Heart right ventricle (tissue), 16 donors: ENCODE measurements around the gene DNER. TPM values are rescaled to one million over a fixed set of nuclear protein-coding genes. Genes with fewer than 3 reads are reported as not detected.

Experiments
- ATAC-seq, 8 donors: fragments of 200-7000 bp; cut with Tn5 transposase; one replicate each; pipeline ENCODE4 v1.9.1; 2020; ENCODE audit warnings: mild to moderate bottlenecking in 8 of 8, moderate library complexity in 8 of 8, moderate number of reproducible peaks in 1 of 8
- DNase-seq, 2 donors: peaks; one replicate each; pipeline ENCODE4 v3.0.0-alpha.2; 2020
- H3K27ac ChIP-seq, 10 donors: fragments of 200-600 bp; sonication (generic) in 2 of 10; one replicate each; pipeline versions ENCODE4 v1.5.0 to v1.8.0; 2020 to 2022; ENCODE audit warnings: mild to moderate bottlenecking in 3 of 10
- H3K27me3 ChIP-seq, 7 donors: fragments of 200-600 bp; one replicate each; pipeline ENCODE4 v1.8.0; 2021 to 2022; ENCODE audit warnings: mild to moderate bottlenecking in 2 of 7
- H3K36me3 ChIP-seq, 9 donors: fragments of 200-600 bp; sonication (generic) in 1 of 9; one replicate each; pipeline versions ENCODE4 v1.5.0 to v1.8.0; 2020 to 2022; ENCODE audit warnings: mild to moderate bottlenecking in 2 of 9
- H3K4me1 ChIP-seq, 9 donors: fragments of 200-600 bp; sonication (generic) in 1 of 9; one replicate each; pipeline versions ENCODE4 v1.5.0 to v1.8.0; 2020 to 2022; ENCODE audit warnings: mild to moderate bottlenecking in 4 of 9
- H3K4me3 ChIP-seq, 10 donors: fragments of 200-600 bp; sonication (generic) in 2 of 10; one replicate each; pipeline versions ENCODE4 v1.5.0 to v1.8.0; 2020 to 2022; ENCODE audit warnings: mild to moderate bottlenecking in 7 of 10, moderate library complexity in 2 of 10
- H3K9me3 ChIP-seq, 11 donors: fragments of 200-600 bp in 10 of 11; sonication (generic) in 2 of 11; one replicate each; pipeline versions ENCODE4 v1.5.0 to v1.8.0; 2013 to 2022; ENCODE audit warnings: mild to moderate bottlenecking in 2 of 11, control low read depth in 1 of 11, moderate library complexity in 1 of 11
- WGBS, 2 donors: extraction: QIAGEN DNeasy Blood & Tissue Kit; methylation state at CpG; one replicate each; pipeline ENCODE4 v1.1.7; 2013; ENCODE audit warnings: inconsistent platforms in 1 of 2; 5-methylcytosine and 5-hydroxymethylcytosine counted together
- intact Hi-C, 10 donors: fragments of 100-400 bp; cut with DNase I; formaldehyde crosslinking; loops; one replicate each; pipeline versions ENCODE4 v1.11.1 to v1.14.2; 2022
- polyA plus RNA-seq, 2 donors: library from polyadenylated mRNA; stranded (reverse); fragments of 200-250 nt; gene quantifications; one replicate each; pipeline ENCODE4 v1.2.3, GENCODE V29; 2013
- total RNA-seq, 10 donors: library from RNA; stranded (reverse); fragmentation: NEBNext Ultra II Directional in 3 of 10; extraction: Animal tissue kit (Norgen Biotek cat#: 25700) in 3 of 10; gene quantifications; one replicate each; pipeline versions ENCODE4 v1.2.1 to v1.2.4, GENCODE V29; 2021 to 2023
- TF ChIP-seq, protein P1 (sequence below), 9 donors: fragments of 200-600 bp; sonication (generic) in 2 of 9; IDR thresholded peaks; one replicate each; pipeline versions ENCODE4 v1.5.0 to v1.8.0; 2021 to 2022; ENCODE audit warnings: antibody characterized with exemption in 9 of 9, mild to moderate bottlenecking in 5 of 9, moderate library complexity in 1 of 9
- donor health status: Arrhythmogenic right ventricular cardiomyopathy.
- donor health status: ischemic (EF 13 %, LVEDD 7.1; RV severe dilation, severe dysfunction).
- donor health status: healthy with polysubstance abuse.
- donor health status: DM: no; HTN: yes; CAD: no.
- donor health status: DM: no; HTN: no; CAD: no.
- donor health status: ischemic (EF 25% LVEDD 6.9; RV normal size, moderate dysfunction).
- donor health status: ischemic (EF 25% LVEDD 5.7; RV mildly dilated, moderate dysfunction).
- donor health status: healthy.
- donor health status: DM: yes; HTN: yes; CAD: no.
- donor health status: Ischemic cardiomyopathy.
- donor health status: ischemic (EF 35%, LVEDD 5.7; RV mildly dilated, moderate dysfunction).
- donor health status: nonischemic (EF 11% LVEDD 7.7; RV severe dilation, severe dysfunction).
- donor health status: DM: yes; HTN: yes; CAD: no.
- donor health status: PGD.
- donor health status: ischemic (EF 29% LVEDD 5.4; RV normal size, mild dysfunction).
- donor health status: nonischemic (EF 23%, LVEDD 6.1; RV moderate dilation, normal function).

DNER gene
- total and polyA plus RNA-seq, 12 donors: 0.13 to 1.8 (median 0.69) TPM; not detected in 2

DNA sequence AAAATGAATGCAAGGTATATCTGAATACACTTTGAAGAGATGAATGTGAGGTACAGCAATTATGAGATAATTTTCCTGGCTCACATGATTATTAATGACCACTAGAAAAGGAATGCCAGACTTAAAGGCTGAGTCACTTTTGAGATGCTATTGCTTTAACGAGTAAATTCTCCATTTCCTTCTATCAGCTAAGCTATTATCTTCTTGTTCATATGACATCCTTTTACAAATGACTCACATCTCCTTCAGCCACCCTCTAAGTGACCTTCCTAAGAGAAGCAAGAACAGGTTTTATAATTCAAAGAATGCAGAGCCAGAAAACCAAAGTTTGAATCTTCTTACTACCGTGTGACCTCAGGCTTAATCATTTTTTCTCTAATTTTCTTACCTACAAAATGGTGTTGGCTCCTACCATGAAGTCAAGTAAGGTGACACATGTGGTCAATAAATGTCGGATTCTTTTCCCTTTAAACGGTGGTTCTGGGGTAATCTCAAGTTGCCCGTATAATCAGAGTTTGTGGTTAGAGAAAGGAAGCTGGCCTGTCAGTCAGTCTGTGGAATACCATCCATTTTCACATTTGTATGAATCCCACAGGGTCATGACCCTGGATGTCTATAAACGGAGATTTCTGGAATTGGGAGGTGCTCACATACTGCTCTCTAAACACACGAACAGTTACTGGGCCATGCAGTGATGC, 259.3 kb downstream of the DNER start:
- no peak overlapping the region for H3K4me3 ChIP-seq
- intact Hi-C loops: no loop called here
- 73 to 78% methylated on average over 7 of the region's 7 CpGs for WGBS, 2 donors
- no peaks in the 10 kb centered on the region for H3K36me3 ChIP-seq
- H3K4me1 ChIP-seq: no peaks in the 10 kb centered on the region
- no peaks in the 10 kb centered on the region for H3K9me3 ChIP-seq
- H3K27me3 ChIP-seq: no peaks in the 10 kb centered on the region
- H3K27ac ChIP-seq: no peak overlapping the region
- TF ChIP-seq, protein P1, sequence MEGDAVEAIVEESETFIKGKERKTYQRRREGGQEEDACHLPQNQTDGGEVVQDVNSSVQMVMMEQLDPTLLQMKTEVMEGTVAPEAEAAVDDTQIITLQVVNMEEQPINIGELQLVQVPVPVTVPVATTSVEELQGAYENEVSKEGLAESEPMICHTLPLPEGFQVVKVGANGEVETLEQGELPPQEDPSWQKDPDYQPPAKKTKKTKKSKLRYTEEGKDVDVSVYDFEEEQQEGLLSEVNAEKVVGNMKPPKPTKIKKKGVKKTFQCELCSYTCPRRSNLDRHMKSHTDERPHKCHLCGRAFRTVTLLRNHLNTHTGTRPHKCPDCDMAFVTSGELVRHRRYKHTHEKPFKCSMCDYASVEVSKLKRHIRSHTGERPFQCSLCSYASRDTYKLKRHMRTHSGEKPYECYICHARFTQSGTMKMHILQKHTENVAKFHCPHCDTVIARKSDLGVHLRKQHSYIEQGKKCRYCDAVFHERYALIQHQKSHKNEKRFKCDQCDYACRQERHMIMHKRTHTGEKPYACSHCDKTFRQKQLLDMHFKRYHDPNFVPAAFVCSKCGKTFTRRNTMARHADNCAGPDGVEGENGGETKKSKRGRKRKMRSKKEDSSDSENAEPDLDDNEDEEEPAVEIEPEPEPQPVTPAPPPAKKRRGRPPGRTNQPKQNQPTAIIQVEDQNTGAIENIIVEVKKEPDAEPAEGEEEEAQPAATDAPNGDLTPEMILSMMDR (IDR thresholded peaks at IDR 0.05): no peak
- ATAC-seq (no peak), DNase-seq (no peak)

DNA sequence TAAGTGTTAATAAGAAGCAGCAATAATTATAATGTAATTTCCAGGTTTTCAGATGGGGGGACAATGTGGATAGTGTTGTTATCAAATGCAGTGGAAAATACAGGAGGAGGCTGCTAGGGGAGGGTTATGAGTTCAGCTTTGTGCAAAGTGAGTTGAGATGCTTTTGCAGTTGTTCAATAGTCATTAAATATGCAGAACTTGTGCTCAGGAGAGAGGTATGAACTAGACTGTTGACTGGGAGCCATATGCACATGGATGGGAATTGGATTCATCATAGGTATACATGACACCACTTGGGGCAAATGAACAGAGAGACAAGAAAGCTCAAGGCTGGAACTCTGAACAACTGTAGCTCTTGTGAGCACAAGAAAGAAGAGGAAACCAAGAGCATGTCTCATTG, 261.1 kb downstream of the DNER start:
- DNase-seq (no peak), ATAC-seq (no peak)
- Histone ChIP-seq H3K27me3 (no peaks in the 10 kb centered on the region), H3K4me1 (no peaks in the 10 kb centered on the region), H3K36me3 (no peaks in the 10 kb centered on the region), H3K27ac (no peak overlapping the region), H3K4me3 (no peak overlapping the region), H3K9me3 (no peaks in the 10 kb centered on the region)
- intact Hi-C loops: no loop called here
- TF ChIP-seq, protein P1 (IDR thresholded peaks at IDR 0.05): no peak

DNA sequence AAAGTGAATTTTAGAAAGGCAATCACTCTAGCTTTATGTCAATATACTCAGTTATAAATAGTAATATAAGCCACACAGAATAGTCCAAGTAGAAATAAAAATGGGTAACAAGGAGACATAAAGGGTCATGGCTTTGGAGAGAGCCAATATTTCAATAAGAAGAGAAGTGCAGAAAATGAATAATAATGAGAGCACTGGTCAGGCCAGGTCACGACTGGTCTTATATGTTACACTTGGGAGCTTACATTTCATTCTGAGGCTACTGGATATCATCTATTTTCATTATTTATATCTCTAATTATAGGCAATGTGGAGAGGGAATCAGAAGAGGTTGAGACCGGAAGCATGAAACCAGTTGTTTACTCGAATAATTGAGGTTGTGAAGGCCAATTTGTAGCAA, 262.5 kb downstream of the DNER start:
- H3K9me3 ChIP-seq: no peaks in the 10 kb centered on the region
- TF ChIP-seq, protein P1 (IDR thresholded peaks at IDR 0.05): no peak
- H3K4me3 ChIP-seq: no peak overlapping the region
- no peaks in the 10 kb centered on the region for H3K27me3 ChIP-seq
- ATAC-seq (no peak), DNase-seq (no peak)
- intact Hi-C loops: no loop called here
- 88 to 91% methylated on average over 3 of the region's 3 CpGs for WGBS, 2 donors
- H3K36me3 ChIP-seq: no peaks in the 10 kb centered on the region
- no peak overlapping the region for H3K27ac ChIP-seq
- H3K4me1 ChIP-seq: no peaks in the 10 kb centered on the region

DNA sequence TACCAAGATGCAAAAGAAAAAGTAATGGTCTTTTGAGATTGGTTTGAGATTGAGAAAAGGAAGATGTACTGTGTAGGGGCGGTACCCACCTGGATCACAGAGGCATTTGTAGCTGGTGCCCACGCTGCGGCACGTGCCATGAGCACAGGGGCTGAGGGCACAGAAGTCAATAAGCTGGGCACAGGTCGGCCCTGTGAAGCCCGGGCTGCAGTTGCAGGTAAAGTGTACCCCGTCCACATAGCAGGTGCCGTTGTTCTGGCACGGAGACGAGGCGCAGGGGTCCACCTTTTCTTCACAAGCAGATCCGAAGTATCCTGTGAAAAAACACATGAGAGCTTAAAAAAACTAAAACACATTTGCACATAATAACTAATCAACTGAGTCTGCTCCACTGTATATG, 267.1 kb downstream of the DNER start:
- intact Hi-C loops: loop anchor here in 2 of 10 donors (5.0 kb wide), 2 partner anchors 125 to 140 kb away; no protein-coding TSS in a partner anchor
- Histone ChIP-seq H3K9me3 (no peaks in the 10 kb centered on the region), H3K4me3 (no peak overlapping the region), H3K36me3 (no peaks in the 10 kb centered on the region), H3K27me3 (no peaks in the 10 kb centered on the region), H3K4me1 (peaks cover 0 to 41% (median 18%) of the 10 kb centered on the region in 9 donors), H3K27ac (no peak overlapping the region)
- no peak for DNase-seq
- ATAC-seq: no peak
- TF ChIP-seq, protein P1 (IDR thresholded peaks at IDR 0.05): no peak
- 95 to 98% methylated on average over 12 of the region's 12 CpGs for WGBS, 2 donors
